ENCODE results near the gene DIP2C. TPM values are rescaled to one million over a fixed set of nuclear protein-coding genes. Genes with fewer than 3 reads are reported as not detected.

Gene DIP2C
- total and polyA plus RNA-seq, 2 donors from 2014 or later, result 6.2 to 22.6 TPM

- H3K4me1 ChIP-seq (ENCODE audit: control insufficient read depth in 2 of 3, insufficient read depth in 2 of 3, low read depth in 1 of 3, low read length in 3 of 3), result peaks cover 0 to 3% (median 0%) of the 10 kb centered on the region in 3 donors
- H3K36me3 ChIP-seq (ENCODE audit: control insufficient read depth in 2 of 3, insufficient read depth in 3 of 3, low read length in 3 of 3), result peaks cover 0 to 5% (median 0%) of the 10 kb centered on the region in 3 donors
- H3K9ac ChIP-seq (ENCODE audit: low read length in 3 of 3), result no peak overlapping the region
- no peak overlapping the region for H3K4me3 ChIP-seq (ENCODE audit: low read length in 3 of 3)
- intact Hi-C loops (cut with DNase I), result no loop called here
- H3K27me3 ChIP-seq (ENCODE audit: control insufficient read depth, insufficient read depth, low read length), result no peaks in the 10 kb centered on the region
- no peak for TF ChIP-seq CTCF (IDR thresholded peaks at IDR 0.05; ENCODE audit: borderline replicate concordance, extremely low read depth, insufficient read depth)
- no peak for FAIRE-seq
- no peaks in the 10 kb centered on the region for H3K9me3 ChIP-seq (ENCODE audit: control insufficient read depth in 2 of 3, insufficient read depth in 1 of 3, low read length in 3 of 3)
- peak in 2 of 5 donors; percentile 30 to 35 for DNase-seq
- H3K27ac ChIP-seq (ENCODE audit: low read depth in 2 of 2, low read length in 2 of 2), result no peak overlapping the region
Measured at GRCh38 chr10:478471-479245, 210.8 kb downstream of the DIP2C start.

GRCh38 chr10:477620-478019 lies 211.8 kb downstream of the DIP2C start:
- Histone ChIP-seq H3K4me3 (ENCODE audit: low read length in 3 of 3) (no peak overlapping the region), H3K36me3 (ENCODE audit: control insufficient read depth in 2 of 3, insufficient read depth in 3 of 3, low read length in 3 of 3) (peaks cover 0 to 4% (median 0%) of the 10 kb centered on the region in 3 donors), H3K9ac (ENCODE audit: low read length in 3 of 3) (no peak overlapping the region), H3K27me3 (ENCODE audit: control insufficient read depth, insufficient read depth, low read length) (no peaks in the 10 kb centered on the region), H3K27ac (ENCODE audit: low read depth in 2 of 2, low read length in 2 of 2) (no peak overlapping the region), H3K4me1 (ENCODE audit: control insufficient read depth in 2 of 3, insufficient read depth in 2 of 3, low read depth in 1 of 3, low read length in 3 of 3) (peaks cover 0 to 3% (median 0%) of the 10 kb centered on the region in 3 donors), H3K9me3 (ENCODE audit: control insufficient read depth in 2 of 3, insufficient read depth in 1 of 3, low read length in 3 of 3) (no peaks in the 10 kb centered on the region)
- TF ChIP-seq CTCF (IDR thresholded peaks at IDR 0.05; ENCODE audit: borderline replicate concordance, extremely low read depth, insufficient read depth), result no peak
- DNase-seq (no peak), FAIRE-seq (no peak)
- intact Hi-C loops (cut with DNase I), result no loop called here

- H3K27ac ChIP-seq (ENCODE audit: low read depth in 2 of 2, low read length in 2 of 2), result no peak overlapping the region
- no peak overlapping the region for H3K9ac ChIP-seq (ENCODE audit: low read length in 3 of 3)
- FAIRE-seq (no peak), DNase-seq (peak in 1 of 5 donors; percentile 24)
- peaks cover 0 to 3% (median 0%) of the 10 kb centered on the region in 3 donors for H3K4me1 ChIP-seq (ENCODE audit: control insufficient read depth in 2 of 3, insufficient read depth in 2 of 3, low read depth in 1 of 3, low read length in 3 of 3)
- no peak for TF ChIP-seq CTCF (IDR thresholded peaks at IDR 0.05; ENCODE audit: borderline replicate concordance, extremely low read depth, insufficient read depth)
- H3K9me3 ChIP-seq (ENCODE audit: control insufficient read depth in 2 of 3, insufficient read depth in 1 of 3, low read length in 3 of 3), result no peaks in the 10 kb centered on the region
- no peaks in the 10 kb centered on the region for H3K27me3 ChIP-seq (ENCODE audit: control insufficient read depth, insufficient read depth, low read length)
- intact Hi-C loops (cut with DNase I), result no loop called here
- H3K4me3 ChIP-seq (ENCODE audit: low read length in 3 of 3), result no peak overlapping the region
- H3K36me3 ChIP-seq (ENCODE audit: control insufficient read depth in 2 of 3, insufficient read depth in 3 of 3, low read length in 3 of 3), result peaks cover 0 to 2% (median under 1%) of the 10 kb centered on the region in 3 donors
Measured at GRCh38 chr10:476455-476780, 213.1 kb downstream of the DIP2C start.

Data from kidney (tissue), 14 donors.